OCI-LY7 (cell line): ENCODE measurements around the gene RSU1. TPM values are rescaled to one million over a fixed set of nuclear protein-coding genes. Genes with fewer than 3 reads are reported as not detected.

Source experiments
- BruUV-seq: library from RNA; stranded (reverse); fragments of 400-500 nt; replicated peaks from 2 replicates; lab custom pipeline; 2021; lab: Mats Ljungman, UMichigan
- CTCF ChIA-PET: fragments of 300-600 bp; sonication (Branson Sonifier 250); formaldehyde crosslinking; loops from one replicate; lab custom pipeline; 2022; ENCODE audit warnings: antibody characterized with exemption; ENCODE audit not compliant: unreplicated experiment; lab: Charles Lee
- POLR2A ChIA-PET: fragments of 300-600 bp; sonication (Branson Sonifier 250); formaldehyde crosslinking; loops from one replicate; lab custom pipeline; 2022; ENCODE audit warnings: antibody characterized with exemption; lab: Charles Lee
- DNase-seq: peaks from one replicate; pipeline ENCODE4 v3.0.0-alpha.2; 2015; ENCODE audit warnings: low spot score
- H2AFZ ChIP-seq: fragments of 200-600 bp; sonication (generic), shearing (Covaris generic); 2 replicates; pipeline ENCODE4 v1.6.1; 2014; ENCODE audit warnings: mild to moderate bottlenecking, antibody characterized with exemption, low read length, moderate library complexity
- H3K27ac ChIP-seq: fragments of 200-600 bp; sonication (generic); 2 replicates; pipeline ENCODE4 v1.5.1; 2014; ENCODE audit warnings: mixed run types, low read depth, mild to moderate bottlenecking, moderate library complexity, low read length, inconsistent platforms; ENCODE audit not compliant: poor library complexity, severe bottlenecking
- H3K36me3 ChIP-seq: fragments of 200-600 bp; sonication (generic); 2 replicates; pipeline ENCODE4 v1.6.1; 2014; ENCODE audit warnings: mild to moderate bottlenecking, antibody characterized with exemption, low read length, moderate library complexity, mixed read lengths; ENCODE audit not compliant: insufficient read depth
- H3K4me1 ChIP-seq: fragments of 200-600 bp; sonication (generic); 2 replicates; pipeline ENCODE4 v1.5.1; 2014; ENCODE audit warnings: mild to moderate bottlenecking, low read length; ENCODE audit not compliant: insufficient read depth, poor library complexity, severe bottlenecking
- H3K4me2 ChIP-seq: fragments of 200-600 bp; sonication (generic); 2 replicates; pipeline ENCODE4 v1.6.1; 2014; ENCODE audit warnings: mild to moderate bottlenecking, low read length
- H3K4me3 ChIP-seq: fragments of 200-600 bp; sonication (generic); 2 replicates; pipeline ENCODE4 v1.5.1; 2014; ENCODE audit warnings: mild to moderate bottlenecking, low read depth, low read length; ENCODE audit not compliant: poor library complexity, severe bottlenecking
- H3K79me2 ChIP-seq: fragments of 200-600 bp; sonication (generic); 2 replicates; pipeline ENCODE4 v1.6.1; 2016; ENCODE audit warnings: low read depth, mild to moderate bottlenecking, low read length, moderate library complexity, mixed read lengths; ENCODE audit not compliant: insufficient read depth
- H3K9me2 ChIP-seq: fragments of 200-600 bp; sonication (generic); 2 replicates; pipeline ENCODE4 v1.6.1; 2016; ENCODE audit warnings: mild to moderate bottlenecking, low read length, mixed read lengths; ENCODE audit not compliant: insufficient read depth
- H3K9me3 ChIP-seq: fragments of 200-600 bp; sonication (generic); 2 replicates; pipeline ENCODE4 v1.6.1; 2014; ENCODE audit warnings: mild to moderate bottlenecking, mixed run types, low read length, mixed read lengths
- H4K20me1 ChIP-seq: fragments of 200-600 bp; sonication (generic); 2 replicates; pipeline ENCODE4 v1.6.1; 2014; ENCODE audit warnings: mild to moderate bottlenecking, antibody characterized with exemption, low read length, moderate library complexity, mixed read lengths; ENCODE audit not compliant: insufficient read depth
- EZH2phosphoT487 ChIP-seq: fragments of 200-600 bp; sonication (generic); IDR thresholded peaks from 2 replicates; pipeline ENCODE4 v1.6.1; 2018; ENCODE audit warnings: low read depth, borderline replicate concordance, mild to moderate bottlenecking, mixed run types, antibody characterized with exemption, low read length, moderate library complexity, mixed read lengths
- intact Hi-C: fragments of 100-400 bp; cut with micrococcal nuclease; formaldehyde crosslinking; loops from one replicate; pipeline ENCODE4 v1.10.0; 2022; ENCODE audit not compliant: unreplicated experiment
- total RNA-seq, 2 experiments: library from RNA; depleted of rRNA in 1 of 2; stranded (reverse); fragments of >200 nt in 1 of 2; shearing (Covaris generic) in 1 of 2; gene quantifications; 2 replicates each; pipeline ENCODE4 v1.2.3, GENCODE V29; 2014 to 2022
- TF ChIP-seq, protein P1 (sequence below): fragments of 200-600 bp; sonication (generic); conservative IDR thresholded peaks from 2 replicates; pipeline ENCODE4 v1.5.1; 2014; ENCODE audit warnings: mild to moderate bottlenecking, antibody characterized with exemption, low read length, moderate library complexity, mixed read lengths

RSU1 gene
- total RNA-seq, 2 experiments from 2014 or later, result 25.3 to 31.1 TPM

DNA sequence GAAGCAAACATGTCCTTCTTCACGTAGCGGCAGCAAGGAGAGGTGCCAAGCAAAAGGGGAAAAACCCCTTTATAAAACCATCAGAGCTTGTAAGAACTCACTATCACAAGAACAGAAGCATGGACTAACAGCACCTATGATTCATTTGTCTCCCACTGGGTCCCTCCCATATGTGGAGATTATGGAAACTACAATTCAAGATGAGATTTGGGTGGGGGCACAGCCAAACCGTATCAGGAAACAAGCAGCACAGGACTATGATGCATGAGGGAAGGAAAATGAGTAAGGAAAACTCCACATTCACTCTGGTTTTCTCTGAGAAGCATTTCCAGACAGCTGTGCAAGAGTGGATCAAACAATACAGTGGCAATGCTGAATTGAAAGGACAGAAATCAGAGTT is 81.6 kb downstream of the RSU1 start:
- no peaks in the 10 kb centered on the region for H3K79me2 ChIP-seq
- DNase-seq, result no peak
- H3K27ac ChIP-seq, result no peak overlapping the region
- intact Hi-C loops, result no loop called here
- H3K4me2 ChIP-seq, result no peak overlapping the region
- BruUV-seq, result no TSS peak
- H2AFZ ChIP-seq, result no peak overlapping the region
- H3K4me1 ChIP-seq, result no peaks in the 10 kb centered on the region
- H4K20me1 ChIP-seq, result no peaks in the 10 kb centered on the region
- H3K9me3 ChIP-seq, result 0 out of 2 replicates have a peak, but pooled peaks cover 6% of the 10 kb centered on the region
- TF ChIP-seq EZH2phosphoT487, result no peak
- TF ChIP-seq, protein P1, sequence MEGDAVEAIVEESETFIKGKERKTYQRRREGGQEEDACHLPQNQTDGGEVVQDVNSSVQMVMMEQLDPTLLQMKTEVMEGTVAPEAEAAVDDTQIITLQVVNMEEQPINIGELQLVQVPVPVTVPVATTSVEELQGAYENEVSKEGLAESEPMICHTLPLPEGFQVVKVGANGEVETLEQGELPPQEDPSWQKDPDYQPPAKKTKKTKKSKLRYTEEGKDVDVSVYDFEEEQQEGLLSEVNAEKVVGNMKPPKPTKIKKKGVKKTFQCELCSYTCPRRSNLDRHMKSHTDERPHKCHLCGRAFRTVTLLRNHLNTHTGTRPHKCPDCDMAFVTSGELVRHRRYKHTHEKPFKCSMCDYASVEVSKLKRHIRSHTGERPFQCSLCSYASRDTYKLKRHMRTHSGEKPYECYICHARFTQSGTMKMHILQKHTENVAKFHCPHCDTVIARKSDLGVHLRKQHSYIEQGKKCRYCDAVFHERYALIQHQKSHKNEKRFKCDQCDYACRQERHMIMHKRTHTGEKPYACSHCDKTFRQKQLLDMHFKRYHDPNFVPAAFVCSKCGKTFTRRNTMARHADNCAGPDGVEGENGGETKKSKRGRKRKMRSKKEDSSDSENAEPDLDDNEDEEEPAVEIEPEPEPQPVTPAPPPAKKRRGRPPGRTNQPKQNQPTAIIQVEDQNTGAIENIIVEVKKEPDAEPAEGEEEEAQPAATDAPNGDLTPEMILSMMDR, result no peak
- H3K36me3 ChIP-seq, result no peaks in the 10 kb centered on the region
- no peaks in the 10 kb centered on the region for H3K9me2 ChIP-seq
- no peak overlapping the region for H3K4me3 ChIP-seq
- POLR2A ChIA-PET, result interaction anchor here (0.7 kb wide), 1 partner anchor 82 kb away, joined by 5 read pairs; the partner anchor contains the start of gene RSU1
- CTCF ChIA-PET, result no interaction called here

DNA sequence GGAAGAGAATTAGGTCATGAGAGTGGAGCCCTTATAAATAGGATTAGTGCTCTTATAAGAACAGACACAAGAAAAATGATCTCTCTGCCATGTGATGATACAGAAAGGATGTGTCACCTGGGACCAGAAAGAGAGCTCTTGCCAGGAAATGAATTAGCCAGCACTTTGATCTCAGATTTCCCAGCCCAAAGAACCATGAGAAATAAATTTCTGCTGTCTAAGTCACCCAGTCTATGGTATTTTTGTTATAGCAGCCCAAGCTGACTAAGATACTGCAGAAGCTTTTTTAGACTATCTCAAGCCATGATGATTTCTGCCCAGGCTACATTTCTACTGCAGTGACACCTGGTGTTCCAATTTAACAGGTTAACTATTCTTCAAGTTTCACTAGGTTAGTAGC is 84.8 kb downstream of the RSU1 start:
- H3K4me3 ChIP-seq, result no peak overlapping the region
- DNase-seq, result no peak
- H3K36me3 ChIP-seq, result no peaks in the 10 kb centered on the region
- intact Hi-C loops, result no loop called here
- CTCF ChIA-PET, result no interaction called here
- TF ChIP-seq, protein P1, result no peak
- TF ChIP-seq EZH2phosphoT487, result no peak
- H2AFZ ChIP-seq, result no peak overlapping the region
- BruUV-seq, result no TSS peak
- POLR2A ChIA-PET, result interaction anchor here (1.2 to 1.4 kb wide), 3 partner anchors 9 to 28 kb away, joined by 3 to 5 read pairs (median 4); no protein-coding TSS in a partner anchor
- H3K4me2 ChIP-seq, result no peak overlapping the region
- H3K4me1 ChIP-seq, result no peaks in the 10 kb centered on the region
- H3K79me2 ChIP-seq, result no peaks in the 10 kb centered on the region
- H4K20me1 ChIP-seq, result no peaks in the 10 kb centered on the region
- H3K9me3 ChIP-seq, result 0 out of 2 replicates have a peak, but pooled peaks cover 4% of the 10 kb centered on the region
- H3K9me2 ChIP-seq, result no peaks in the 10 kb centered on the region
- no peak overlapping the region for H3K27ac ChIP-seq

DNA sequence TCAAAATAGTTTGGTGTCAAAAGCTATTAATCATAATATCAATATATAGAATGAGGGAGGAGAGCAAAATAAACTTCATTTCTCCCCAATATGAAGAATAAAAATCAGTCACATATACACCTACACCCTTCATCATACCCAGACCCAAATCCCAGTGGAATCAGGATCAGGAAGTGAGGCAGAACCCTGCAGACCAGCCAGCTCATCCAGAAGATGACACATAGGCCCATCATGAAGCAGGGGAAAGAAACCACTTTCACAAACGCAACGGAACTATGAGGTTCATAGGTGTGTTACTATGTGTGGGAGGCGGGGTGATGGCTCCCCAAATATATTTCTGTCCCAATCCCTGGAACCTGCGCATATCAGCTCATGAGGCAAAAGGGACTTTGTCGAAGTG is 89.0 kb downstream of the RSU1 start:
- ChIA-PET POLR2A (interaction anchor here (0.6 to 1.0 kb wide), 2 partner anchors 32 to 819 kb away, joined by 3 read pairs; no protein-coding TSS in a partner anchor), CTCF (no interaction called here)
- no TSS peak for BruUV-seq
- no peak overlapping the region for H3K4me3 ChIP-seq
- H3K9me2 ChIP-seq, result no peaks in the 10 kb centered on the region
- H3K9me3 ChIP-seq, result no peaks in the 10 kb centered on the region
- no peaks in the 10 kb centered on the region for H3K36me3 ChIP-seq
- no peak overlapping the region for H3K27ac ChIP-seq
- no peaks in the 10 kb centered on the region for H3K79me2 ChIP-seq
- H2AFZ ChIP-seq, result no peak overlapping the region
- intact Hi-C loops, result loop anchor here (5.0 kb wide), 1 partner anchor 961 kb away; no protein-coding TSS in a partner anchor
- H3K4me1 ChIP-seq, result no peaks in the 10 kb centered on the region
- TF ChIP-seq EZH2phosphoT487, result no peak
- TF ChIP-seq, protein P1, result no peak
- no peak overlapping the region for H3K4me2 ChIP-seq
- no peaks in the 10 kb centered on the region for H4K20me1 ChIP-seq
- no peak for DNase-seq
